Stimulated activated CD4-positive, alpha-beta T cell treated with anti-CD3 and anti-CD28 coated beads, Interleukin-15, amount 100 ng/mL, for 1 hour (primary cell): Measurements from ENCODE around the gene HDAC4.

Experiments used
- DNase-seq, 2 donors: peaks; one replicate each; pipeline ENCODE4 v3.0.0-alpha.2; 2020; ENCODE audit warnings: low read depth in 1 of 2, low spot score in 1 of 2

Gene HDAC4

DNA sequence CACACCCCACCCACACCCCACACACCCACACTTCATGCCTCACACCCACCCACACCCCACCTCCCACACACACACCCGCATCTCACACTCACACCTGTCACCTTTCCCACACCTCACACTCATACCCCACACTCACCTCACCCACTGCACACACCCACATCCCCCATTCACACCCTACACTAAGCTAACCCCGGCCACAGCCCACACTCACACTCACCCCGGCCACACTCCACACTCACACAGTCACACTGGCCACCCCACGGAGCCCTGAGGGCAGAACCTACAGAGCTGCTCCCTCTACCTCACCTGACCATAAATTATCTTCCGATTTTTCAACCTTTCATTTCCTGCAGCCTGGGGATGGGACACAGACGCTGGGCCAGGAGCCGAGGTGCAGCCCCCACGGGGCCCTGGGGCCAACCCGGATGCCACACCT, 241.3 kb downstream of the HDAC4 start:
- no peak for DNase-seq

DNA sequence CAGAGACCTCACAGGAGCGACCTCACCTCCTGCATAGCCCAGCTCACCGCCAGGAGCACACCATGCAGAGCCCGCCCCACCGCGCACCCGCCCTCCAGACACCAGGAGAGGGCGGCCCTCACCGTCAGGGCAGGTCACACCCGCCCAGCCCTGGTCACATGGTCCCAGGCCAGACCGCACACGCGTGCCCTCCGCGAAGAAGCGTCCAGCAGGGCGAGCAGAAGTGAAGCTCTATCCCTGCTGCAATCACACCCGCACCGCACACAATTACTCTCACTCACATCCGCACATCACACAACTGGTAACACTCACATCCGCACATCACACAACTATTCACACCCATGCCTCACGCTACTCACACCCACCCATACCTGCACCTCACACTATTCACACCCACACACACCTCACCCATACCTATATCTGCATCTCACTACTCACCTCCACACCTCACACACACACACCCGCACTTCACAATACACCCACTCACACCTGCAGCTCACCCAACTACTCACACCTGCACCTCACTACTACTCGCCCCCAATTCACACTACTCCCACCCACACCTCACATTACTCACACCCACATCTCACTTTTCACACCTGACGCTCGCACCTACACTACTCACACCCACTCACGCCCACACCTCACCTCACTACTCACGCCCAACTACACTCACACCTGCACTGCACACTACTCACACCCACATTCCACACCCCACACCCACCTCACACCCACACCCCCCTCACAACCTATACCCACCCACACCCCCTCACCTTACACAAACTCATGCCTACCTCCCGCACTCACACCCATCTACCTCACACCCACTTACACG, 242.0 kb downstream of the HDAC4 start:
- no peak for DNase-seq

DNA sequence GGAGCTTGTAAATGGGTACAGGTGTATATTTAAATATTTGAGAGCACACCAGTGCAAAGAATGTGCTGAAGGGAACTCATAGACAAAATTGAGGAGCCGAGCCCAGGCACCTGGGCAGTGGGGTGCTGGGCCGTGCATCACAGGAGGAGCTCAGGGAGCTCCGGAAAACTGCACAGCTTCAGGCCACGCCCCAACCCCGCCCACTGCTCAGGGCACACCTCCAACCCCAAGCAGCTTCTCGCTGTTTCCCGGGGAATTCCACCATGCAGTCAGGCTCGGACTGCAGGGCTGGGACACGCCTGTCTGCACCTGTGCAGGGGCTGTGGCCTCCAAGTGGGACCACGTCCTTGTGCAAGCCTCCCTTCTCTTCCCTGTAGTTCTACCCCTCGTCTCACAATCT, 243.0 kb downstream of the HDAC4 start:
- DNase-seq: no peak

DNA sequence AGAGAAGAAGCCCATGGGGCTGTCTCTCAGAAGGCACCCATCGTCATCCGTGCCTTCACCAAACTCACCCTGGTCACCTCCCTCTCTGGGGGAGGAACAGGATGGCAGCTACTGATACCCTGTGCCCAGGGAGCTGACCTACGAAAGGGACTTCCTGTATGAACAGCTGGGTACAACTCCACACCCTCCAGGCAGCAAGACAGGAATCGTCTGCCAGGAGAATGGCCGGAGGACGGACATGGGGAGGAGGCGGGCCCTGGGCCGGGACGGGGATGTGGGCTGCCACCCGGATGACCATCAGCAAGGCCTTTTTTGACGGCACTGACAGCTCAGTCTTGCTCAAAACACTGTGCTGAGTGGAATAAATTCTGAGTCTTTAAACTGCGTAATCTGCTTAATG, 243.6 kb downstream of the HDAC4 start:
- no peak for DNase-seq

DNA sequence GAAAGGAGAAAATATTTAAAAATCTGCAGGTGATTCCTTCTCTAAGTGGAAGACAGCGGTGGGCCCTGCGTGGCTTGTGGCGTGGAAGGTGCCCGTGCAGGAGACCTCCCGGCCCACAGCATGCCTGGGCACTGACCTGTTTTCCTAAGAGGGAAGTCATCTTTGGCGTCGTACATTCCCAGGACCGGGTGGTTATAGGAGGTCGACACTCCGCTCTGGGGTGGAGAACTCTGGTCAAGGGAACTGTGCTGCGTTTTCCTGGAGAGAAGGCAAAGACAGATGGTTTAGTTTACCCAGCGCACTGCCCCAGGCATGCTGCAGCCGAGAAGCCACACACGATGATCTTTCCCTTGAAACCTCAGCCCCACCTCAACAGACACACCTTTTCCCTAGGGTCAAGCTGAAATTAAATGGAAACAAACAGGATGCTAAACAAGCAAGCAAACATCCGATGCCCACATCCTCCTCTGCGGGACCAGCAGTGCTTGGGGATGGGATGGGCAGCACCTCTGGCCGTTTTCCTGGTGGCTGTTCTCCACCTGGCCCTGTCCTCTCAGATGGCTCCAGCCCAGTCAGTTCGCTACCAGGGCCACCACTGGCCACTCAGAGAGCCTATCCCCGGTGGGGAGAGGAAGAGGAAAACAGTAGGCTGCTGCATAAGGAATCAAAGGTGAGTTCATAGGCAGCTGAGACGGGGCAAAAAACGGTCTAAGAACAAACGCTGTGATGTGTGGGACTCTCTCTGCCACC, 244.1 kb downstream of the HDAC4 start:
- no peak for DNase-seq

DNA sequence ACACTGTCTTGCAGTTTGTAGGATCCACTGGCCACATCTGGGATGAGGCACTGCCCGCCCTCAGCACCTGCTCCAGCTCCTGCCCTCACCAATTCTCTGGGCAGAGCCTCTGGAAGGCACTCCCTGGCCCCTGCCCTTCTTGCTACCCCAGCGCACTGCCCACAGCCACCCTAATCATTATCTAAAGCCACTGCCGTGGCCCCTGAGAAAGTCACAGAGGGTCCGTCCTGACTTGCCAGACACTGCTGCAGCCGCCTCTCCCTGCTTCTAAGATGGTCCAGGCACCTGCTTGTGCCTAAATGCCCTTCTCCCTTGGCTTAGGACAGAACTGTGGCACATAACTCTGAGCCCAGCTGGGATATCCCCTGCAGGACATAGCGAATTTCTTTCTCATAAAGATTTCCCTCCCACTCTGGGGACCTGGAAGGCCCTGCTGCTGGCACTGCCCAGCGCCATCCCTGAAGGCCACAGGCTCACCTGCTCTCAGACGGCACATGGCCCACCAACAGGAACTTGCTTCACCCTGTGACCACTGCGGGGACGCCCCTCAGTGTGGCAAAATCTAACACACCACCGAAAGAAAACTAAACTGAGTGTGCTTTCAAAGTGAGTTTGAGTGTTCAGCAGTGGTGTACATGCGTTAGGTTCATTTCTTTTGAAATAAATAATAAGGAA, 244.9 kb downstream of the HDAC4 start:
- DNase-seq: no peak

DNA sequence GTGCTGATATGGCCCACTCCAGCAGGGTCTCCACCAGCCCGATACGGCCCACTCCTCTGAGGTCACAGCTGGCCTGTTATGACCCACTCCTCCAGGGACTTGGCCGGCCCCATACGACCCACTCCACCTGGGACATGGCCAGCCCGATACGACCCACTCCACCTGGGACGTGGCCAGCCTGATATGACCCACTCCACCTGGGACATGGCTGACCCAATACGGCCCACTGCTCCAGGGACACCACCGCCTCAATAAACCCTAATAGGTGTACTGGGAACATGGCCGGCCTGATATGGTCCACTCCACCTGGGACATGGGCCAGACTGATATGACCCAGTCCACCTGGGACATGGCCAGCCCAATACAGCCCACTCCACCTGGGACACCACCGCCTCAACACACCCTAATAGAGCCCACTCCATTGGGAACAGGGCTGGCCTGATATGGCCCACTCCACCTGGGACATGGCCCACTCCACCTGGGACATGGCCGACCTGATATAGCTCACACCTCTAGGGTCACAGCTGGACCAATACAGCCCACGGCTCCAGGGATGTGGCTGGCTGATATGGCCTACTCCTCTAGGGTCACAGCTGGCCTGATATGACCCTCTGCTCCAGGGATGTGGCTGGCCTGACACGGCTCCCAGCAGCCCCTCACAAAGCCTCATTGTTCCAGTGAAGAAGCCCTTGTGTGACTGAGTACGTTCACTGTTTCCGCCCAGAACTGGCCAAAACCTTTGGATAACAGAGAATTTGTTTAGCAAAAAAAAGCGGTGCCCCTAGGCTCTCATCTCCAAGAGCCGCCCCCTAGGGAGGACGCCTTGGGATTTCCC, 245.6 kb downstream of the HDAC4 start:
- DNase-seq: no peak

DNA sequence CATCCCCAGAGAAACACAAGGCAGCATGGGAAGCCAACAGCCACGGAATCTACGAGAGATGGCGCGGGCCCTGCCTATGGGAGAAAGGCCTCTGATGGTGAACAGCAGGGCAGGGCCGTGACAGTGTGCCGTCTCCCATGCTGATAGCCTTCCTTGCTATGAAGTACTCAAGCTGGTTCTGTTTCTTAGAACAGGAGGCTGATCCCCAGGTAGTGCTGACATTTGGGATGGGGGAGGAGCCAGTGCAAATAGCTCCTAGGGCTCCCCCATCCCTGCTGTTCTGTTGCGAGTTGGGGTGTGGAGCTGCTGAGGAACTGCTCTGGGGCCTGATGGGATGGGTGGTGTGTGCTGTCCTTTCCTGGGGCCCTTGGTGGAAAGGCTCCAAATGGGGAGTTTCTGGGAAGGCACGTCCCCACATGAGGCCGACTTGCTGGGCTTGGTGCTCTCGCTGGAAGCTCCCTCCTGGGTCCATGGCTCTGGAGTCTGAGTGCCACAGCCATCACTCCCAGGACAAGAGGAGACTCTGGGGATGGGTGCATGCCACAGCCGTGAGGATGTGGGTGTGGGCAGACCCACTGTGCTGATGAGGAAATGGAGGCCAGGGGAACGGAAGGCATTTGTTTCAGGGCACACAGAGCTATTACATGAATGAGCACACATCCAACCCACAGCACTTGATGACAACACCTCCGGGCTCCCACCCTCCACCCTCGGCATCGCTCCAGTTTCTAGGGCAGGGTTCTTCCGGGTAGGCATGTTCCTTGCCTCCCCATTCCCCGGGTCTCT, 246.8 kb downstream of the HDAC4 start:
- DNase-seq: no peak

DNA sequence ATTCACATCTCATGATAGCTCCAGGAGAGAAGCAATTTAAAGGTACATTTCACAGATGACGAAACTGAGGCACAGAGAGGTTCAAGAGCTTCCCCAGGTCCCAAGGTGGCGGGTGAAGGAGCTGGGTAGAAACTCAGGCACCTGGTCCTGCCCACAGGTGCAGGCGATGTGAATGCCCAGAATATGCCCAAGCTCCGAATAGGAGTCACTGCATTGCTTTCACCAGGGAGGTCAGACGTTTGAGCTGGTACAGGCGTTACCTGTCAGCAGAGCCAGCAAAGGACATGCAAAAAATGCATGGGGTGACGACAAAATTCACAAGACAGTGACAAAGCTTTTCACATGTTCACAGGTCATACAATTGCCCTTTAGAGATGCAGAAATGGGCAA, 247.9 kb downstream of the HDAC4 start:
- no peak for DNase-seq

DNA sequence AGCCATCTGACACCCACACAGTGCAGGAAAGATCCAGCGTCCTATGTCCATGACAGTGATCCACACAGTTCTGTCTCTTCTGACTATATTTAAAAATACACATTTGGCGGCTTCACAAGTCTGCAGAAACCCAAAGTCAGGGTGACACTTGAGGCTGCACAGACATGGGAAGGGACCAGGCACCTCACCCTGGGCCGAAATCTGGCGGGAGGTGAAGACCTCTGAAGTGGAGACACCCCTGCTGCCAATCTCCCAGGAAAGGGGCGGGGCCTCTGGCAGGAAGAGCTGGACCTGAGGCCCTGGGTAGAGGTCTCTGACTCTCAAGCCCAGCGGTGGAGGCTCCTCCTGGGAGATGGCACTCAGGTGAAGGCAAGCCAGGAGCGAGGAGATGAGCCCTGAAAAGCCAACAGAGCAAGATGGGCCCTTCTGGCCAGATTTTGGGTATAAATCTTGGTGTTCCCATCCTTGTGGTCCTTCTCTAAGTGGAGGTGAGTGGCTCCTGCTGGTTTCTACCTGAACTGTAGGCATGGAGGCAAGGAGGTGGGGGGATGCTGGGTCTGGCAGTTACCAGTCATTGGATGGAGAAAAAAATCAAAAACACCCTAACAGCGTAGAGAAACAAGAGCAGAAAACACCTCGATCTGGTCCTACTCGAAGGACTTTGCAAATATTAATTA, 248.4 kb downstream of the HDAC4 start:
- DNase-seq: no peak

DNA sequence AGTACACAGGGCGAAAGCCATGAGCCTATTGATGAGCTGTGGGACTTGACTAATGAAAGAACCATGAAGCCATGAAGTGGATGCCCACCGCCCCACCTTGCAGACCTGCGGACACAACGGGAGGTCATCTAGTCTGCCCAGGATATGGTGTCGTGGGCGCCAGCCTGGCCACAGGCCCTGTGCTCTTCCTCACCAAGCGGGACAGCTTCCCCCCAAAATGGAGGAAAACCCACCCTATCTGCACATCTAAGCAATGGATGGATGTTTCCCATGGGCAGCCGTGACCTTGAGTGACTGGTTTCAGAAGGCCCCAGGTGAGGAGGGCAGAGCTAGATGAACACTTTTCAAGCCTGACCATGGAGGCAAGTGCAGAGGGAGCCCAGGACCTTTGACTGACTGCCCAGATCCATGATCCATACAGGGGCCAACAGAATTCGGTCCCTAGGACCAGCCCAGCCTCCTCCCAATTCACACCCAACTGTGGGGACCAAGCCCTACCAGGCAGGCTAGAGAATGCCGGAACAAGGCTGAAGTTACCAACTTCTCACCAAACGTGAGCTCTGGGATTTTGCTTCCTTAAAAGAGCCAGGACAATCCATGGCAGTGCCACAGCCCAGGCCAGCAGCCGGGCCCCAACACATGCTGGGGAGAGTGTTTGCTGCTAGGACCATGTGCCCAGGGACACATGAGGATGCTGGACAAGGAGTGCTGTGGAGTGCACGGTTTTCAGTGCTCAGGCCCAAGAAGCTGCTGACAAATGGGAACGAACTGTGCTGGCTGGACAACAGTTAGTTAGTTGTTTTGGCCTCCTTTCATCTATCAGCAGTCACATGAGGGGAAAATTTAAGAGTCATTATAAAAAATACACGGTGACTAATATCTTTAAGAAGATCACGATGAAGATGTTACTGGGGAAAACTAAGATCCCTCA, 249.4 kb downstream of the HDAC4 start:
- no peak for DNase-seq

DNA sequence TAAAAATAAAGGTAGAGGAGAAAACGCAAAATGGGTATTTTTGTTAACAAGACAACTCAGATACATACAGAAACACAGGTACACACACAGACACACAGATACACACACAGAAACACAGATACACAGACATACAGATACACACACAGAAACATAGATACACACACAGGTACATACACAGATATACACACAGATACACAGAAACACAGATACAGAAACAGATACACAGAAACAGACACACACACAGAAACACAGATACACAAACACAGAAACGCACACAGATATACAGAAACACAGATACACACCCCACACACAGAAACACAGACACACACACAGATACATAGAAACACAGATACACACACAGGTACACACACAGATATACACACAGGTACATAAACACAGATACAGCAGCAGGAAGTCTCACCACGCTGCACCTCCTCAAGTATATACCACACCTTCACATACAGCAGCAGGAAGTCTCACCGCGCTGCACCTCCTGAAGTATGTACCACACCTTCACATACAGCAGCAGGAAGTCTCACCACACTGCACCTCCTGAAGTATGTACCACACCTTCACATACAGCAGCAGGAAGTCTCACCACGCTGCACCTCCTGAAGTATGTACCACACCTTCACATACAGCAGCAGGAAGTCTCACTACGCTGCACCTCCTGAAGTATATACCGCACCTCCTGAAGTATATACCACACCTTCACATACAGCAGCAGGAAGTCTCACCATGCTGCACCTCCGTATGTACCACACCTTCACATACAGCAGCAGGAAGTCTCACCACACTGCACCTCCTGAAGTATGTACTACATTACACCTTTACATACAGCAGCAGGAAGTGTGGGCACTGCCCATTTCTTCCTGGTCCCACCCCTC, 250.5 kb downstream of the HDAC4 start:
- DNase-seq: no peak

DNA sequence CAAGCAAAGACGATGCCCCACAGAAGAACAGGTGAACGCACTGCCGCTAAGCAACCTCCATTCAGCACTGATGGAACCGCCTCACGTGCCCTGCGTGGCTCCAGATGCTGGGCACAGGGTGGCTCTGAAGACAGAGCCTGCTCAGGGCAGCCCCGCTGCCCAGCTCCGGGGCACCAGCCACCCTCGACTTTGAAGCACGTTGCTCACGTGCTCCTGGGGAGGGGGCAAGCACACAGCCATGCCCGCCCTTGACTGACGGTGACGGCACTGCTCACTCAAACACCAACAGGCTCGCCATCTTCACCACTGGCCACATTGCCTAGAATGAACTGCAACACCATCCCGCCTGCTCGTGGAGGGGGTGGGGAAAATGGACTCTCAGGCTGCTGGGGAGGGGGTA, 251.3 kb downstream of the HDAC4 start:
- no peak for DNase-seq

DNA sequence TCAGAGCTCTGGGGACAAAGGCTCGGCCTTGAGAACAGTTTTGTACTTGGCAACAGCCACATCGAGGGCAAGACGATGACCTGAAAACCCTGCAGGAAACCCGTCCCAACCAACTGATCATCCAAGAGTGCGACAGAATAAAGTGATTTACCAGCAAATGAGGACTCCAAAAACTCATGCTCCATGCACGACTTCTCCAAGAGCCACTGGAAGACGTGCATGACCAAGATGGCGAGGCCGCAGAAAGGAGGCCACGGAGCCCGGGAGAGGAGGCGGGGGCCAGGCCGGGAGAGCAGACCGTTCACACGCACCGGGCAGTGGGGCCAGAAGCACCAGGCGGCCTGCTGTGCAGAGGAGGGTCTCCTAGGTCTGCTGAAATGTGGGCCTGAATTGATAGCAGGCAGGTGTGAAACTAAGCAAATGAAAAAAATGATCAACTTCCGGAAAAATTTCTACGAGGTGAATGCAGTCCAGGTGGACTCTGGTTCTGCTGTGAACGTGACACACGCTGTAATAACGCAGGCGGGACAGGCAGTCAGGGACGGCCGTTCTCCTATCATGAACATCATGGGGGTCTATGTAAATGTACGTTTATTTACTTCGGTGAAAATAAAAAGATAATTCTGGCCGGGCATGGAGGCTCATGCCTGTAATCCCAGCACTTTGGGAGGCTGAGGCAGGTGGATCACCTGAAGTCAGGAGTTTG, 252.2 kb downstream of the HDAC4 start:
- DNase-seq: no peak

DNA sequence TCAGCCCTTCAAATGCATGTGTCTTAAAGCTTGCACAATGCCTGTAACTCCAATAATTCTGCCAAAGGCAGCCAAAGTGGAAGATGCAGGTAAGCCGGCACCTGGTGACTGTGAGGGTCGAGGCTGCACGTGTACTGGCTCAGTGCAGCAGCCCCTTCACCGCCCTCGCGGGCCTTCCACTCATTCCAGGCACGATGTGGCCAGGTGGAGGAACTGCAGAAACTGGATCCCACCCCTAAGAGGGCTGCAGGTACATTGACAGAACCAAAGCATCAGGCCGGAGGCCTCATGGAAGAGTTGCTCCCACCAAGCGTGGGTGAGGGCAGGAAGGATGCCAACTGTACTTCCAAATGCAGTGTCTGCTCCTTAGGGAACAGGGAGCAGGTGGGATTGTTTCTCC, 253.4 kb downstream of the HDAC4 start:
- DNase-seq: no peak

DNA sequence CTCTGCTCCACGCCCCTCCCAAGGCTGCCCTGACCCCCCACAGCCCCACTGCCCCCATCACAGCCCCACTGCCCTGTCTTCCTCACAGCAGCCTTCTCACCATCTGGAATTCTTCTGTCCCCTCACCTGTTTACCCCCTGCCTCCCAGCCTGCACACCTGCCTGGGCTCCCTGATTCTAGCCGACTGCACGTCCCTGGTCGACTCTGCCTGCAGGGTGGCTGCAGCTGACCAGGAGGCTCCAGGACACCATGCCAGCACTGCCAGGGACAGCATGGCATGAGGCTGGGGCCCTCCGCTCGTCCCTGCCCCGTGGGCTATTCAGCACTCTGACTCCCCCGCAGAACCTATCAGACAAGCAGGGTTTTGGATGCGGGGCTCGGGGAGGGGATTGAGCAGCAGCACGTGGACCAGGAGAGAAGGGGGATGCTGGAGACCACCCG, 254.1 kb downstream of the HDAC4 start:
- DNase-seq: no peak

DNA sequence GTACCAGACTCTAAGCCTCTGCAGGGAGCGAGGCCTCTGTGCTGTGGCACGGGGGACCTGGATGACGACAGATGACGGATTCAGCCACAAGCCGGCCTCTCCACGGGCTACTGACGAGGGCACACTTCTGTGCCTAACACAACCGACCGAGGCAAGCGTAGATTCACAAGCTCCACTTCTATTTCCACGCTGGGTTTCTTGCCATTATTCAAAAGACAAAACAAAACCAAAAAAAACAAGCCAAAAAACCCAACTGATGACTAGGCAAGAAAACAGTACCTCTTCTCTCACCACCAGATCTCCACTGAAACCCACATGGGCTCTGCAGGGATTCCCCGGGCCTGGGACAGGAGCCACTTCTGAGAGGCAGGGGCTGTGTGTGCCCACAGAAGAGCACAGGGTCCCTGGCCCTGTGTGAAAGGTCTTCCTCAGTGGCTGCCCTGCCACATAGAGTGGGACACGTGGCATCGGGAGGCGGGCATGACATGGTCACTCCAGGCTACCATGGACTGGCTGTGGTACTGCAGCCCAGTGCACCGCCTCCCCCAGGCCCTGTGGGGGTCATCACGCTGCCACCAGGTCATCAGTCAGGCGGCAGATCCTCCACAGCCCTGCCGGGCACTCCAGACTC, 254.7 kb downstream of the HDAC4 start:
- DNase-seq: no peak
